Stimulated activated CD8-positive, alpha-beta memory T cell treated with anti-CD3 and anti-CD28 coated beads, Interleukin-7, amount 100 ng/mL, for 4 hours (primary cell): ENCODE results near the gene NAALADL2.

Experiments used
- DNase-seq, 2 donors: peaks; one replicate each; pipeline ENCODE4 v3.0.0-alpha.2; 2020; ENCODE audit warnings: low read depth in 2 of 2

NAALADL2 gene

DNA sequence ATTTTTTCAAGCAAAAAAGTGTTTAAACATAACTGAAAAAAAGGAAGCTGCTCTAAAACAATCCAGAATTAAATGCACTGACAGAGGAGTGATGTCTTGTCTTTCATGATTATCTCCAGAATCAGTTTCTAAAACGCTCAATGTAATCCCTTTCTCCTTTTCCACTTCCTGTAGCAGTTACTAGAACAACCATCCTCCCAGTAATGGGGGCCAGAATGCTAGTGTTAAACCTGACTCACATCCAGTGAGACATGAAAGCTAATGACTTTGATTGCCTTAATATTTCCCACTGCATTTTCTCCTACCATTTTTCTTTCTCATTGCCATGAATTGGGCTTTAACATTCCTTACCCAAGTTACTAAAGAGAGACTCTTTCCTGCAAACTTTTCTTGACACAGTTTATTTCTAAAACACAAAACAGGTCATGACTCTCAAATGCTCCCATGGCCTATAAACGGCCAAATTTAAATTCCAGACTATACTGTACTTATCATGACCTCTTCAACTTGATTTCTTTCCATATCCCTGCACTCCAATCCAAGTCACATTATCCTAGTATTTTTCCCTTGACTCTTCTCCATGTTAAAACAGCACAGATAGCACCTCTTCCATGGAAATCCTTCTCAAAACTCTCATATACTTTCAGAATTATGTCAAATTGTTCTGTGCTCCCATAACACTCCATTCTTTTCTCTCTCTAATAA, 341.4 kb downstream of the NAALADL2 start:
- no peak for DNase-seq

- no peak for DNase-seq
Observed at GRCh38 chr3:175207361-175207760, 348.2 kb downstream of the NAALADL2 start.

DNA sequence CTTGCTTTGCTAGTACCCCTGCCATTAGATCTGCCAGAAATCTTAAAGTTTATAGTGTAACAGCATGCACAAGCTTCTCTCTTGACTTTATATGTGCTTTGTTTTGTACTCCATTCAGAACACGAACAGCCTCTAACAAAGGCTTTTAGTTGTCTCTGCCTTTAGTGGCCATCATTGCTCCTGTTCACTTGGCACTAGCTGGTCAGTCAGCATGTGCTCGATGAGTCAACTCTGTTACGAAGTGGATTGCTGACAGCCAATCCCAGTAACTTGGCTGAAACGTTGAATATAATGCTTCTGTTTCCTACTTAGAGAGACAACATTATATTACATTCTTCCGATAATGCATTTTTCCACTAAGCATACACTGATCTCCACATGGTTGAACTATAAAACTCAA, 349.2 kb downstream of the NAALADL2 start:
- DNase-seq, result no peak

GRCh38 chr3:175211466-175211865, 352.3 kb downstream of the NAALADL2 start:
- no peak for DNase-seq

- DNase-seq, result no peak
Observed at GRCh38 chr3:175212896-175213295, 353.8 kb downstream of the NAALADL2 start.

GRCh38 chr3:175214216-175214615, 355.1 kb downstream of the NAALADL2 start:
- no peak for DNase-seq

DNA sequence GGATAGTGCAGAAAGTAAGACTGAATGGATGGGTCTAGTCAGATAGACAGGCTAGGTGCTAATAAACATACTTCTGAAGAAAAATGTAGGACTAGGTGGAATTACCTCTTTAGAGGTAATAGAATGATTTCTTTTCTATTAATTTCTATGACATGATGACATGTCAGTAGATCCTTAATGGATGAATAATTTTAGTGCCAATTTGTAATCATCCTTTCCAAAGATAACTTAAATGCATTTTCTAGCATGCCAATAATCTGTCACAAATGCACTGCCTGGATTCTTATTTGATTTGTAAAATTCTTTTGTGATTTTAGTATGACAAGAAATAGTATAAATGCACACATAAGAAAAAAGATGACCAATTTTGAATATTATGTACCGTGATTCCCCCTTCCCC, 356.7 kb downstream of the NAALADL2 start:
- no peak for DNase-seq

DNA sequence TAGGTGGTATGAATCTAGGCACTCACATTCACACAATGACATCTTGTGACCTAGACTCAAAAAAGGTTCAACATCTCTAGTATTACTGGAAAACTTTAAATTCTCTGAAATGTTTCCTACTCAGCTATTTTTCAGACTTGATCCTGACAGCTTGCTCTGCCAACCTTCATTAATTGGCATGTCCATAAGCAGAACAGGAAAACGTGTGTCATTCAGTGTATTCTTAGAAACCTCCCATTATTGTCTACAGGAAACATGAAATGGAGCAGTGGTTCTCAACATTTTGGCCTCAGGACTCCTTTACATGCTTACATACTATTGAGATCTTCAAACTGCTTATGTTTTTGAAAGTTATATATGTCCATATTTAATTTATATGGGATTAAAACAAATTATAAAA, 363.2 kb downstream of the NAALADL2 start:
- no peak for DNase-seq

- DNase-seq, result no peak
Observed at GRCh38 chr3:175224051-175224450, 364.9 kb downstream of the NAALADL2 start.

DNA sequence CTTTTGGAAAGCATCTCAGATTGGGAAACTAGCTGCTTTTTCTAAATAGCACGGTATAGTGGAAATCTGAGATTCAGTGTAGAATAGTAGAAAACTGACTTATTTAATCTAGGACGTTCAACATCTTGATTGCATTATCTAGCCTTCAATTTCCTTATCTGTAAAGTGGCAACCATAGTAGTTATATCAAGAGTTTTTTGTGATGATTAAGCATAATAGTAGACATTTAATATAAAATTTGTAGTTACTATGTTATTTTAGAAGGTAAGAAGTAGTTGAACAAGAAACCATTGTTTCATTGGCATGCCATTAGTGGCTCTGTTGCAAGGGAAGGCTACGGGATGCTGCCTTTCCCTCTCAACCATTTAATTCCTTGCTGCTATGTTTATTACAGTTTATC, 367.3 kb downstream of the NAALADL2 start:
- DNase-seq, result no peak

- DNase-seq, result no peak
Observed at GRCh38 chr3:175227126-175227525, 368.0 kb downstream of the NAALADL2 start.

DNA sequence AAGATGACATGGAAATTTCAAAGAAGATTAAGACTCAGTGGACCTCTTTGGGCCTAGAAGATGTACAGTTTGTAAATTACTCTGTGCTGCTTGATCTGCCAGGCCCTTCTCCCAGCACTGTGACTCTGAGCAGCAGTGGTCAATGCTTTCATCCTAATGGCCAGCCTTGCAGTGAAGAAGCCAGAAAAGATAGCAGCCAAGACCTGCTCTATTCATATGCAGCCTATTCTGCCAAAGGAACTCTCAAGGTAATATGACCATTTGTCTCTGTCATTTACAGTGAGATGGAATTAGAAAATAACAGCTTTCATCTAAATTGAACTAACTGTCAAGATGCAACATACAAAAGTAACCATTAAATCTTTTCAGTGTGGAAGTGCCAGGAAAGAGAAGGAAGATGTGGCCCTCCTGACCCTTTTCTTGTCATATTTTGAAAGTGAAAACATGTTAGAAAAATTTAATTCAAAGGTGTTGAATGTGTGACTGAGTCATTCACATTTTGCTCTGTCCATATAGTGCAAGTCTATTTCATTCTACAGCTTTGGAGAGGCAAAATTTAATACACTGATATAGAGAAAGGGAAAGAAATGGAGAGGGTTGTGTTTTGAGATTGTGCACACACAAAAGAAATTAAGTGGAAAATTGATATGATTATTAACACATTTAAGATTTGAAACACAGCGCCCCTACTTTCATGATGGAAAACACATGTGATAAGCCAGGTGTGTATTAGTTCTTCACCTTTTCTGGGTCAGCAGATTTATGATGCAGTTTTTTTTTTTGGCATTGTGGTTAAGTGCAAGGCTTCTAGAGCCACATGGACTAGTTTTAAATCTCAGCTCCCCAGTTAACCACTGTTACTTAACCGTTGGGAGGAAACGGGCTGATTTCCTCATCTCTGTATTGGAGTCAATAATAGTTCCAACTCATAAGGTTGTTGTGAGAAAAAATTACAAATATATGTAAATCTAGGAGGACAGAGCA, 375.1 kb downstream of the NAALADL2 start:
- DNase-seq, result no peak

GRCh38 chr3:175238801-175239200, 379.7 kb downstream of the NAALADL2 start:
- DNase-seq, result no peak

GRCh38 chr3:175240921-175241320, 381.8 kb downstream of the NAALADL2 start:
- DNase-seq, result no peak

DNA sequence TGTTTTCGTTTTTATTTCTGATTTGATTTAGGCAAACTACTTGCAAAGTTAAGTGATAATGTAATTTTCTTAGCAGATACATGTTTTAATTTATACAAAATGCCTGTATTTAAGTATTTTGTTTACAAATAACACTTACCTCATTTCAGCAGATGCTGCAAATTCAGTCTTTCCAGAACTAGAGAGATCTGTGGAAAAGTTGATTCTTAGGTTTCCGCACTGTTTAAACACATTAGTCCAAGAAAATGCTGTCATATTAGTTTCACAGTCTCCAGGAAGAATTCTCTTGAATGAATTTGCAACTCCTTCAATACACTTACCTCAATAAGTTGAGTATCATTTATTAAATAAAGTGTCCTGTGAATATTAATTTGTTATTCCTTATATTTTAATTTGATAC, 383.1 kb downstream of the NAALADL2 start:
- no peak for DNase-seq

DNA sequence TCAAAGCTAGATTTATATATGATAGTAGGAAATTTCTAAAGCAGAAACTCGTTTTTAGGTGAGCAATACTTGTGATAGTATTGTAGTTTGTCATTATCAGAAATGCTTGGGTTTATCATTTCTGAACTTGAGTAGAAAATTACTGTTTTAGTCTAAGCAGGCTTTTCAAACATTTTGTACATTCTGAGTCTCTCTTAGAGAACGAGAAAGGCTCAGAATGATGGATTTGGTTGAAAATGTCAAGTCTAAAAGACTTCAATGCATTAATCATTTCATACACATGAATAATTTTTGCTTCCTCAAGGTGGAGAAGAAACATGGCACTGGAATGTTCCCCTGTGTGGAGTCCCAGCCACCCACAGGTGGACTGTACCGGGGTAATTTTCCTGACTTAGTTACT, 387.1 kb downstream of the NAALADL2 start:
- DNase-seq, result no peak

DNA sequence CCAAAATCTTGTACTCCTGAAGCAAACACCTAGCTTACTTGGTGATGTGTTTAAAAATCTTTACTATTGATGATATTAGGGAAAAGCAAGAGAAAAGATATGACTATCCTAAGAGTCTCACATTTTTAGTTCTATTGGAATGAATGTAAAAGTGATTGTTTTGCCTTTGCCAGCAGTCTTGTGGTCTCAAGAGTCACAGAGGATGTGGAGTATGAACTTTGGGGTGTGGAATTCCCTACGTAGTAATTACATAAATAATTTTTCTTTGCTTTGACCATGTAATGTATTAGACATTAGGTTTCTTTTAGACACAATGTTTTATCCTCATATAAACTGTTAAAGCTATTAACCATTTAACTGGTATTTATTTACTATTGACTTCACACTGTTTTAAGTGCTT, 387.6 kb downstream of the NAALADL2 start:
- no peak for DNase-seq

DNA sequence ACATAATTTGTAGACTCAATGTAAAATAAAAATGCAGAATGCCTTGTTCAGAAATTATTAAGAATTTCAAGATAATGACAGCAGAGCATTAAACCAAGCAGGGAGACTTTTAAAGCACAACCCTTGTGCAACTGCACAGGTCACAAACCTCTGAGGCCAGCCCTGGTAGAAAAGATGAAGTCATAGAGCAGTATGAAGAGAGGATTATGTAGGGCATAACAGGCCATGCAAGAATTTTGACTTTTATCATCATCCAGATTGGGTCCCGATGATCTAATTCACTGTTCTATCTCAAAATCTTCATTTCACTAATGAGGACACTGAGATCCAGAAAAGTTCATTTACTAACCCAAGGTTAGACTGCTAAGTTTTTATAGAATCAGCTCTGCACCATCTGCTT, 388.5 kb downstream of the NAALADL2 start:
- DNase-seq, result no peak

GRCh38 chr3:175248832-175249231, 389.7 kb downstream of the NAALADL2 start:
- DNase-seq, result no peak

DNA sequence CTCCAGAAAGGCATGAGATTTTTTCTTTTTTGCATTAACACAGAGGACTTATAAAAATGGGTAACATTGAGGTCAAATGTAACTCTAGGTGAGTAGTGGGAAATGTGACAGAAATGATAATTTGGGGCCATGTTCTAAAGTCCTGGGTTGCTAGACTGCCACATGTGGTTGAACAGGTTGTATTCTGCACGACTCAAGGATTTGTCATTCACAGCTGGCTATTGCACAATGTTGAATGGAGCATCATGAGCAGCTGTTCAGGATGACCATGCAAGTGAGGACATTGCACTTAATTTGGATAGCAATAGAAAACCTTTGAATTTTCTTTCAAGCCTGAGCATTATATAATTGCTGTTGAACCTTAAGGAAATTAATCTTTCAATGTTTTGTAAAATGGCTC, 396.6 kb downstream of the NAALADL2 start:
- DNase-seq, result no peak

- DNase-seq, result no peak
Observed at GRCh38 chr3:175257123-175257522, 398.0 kb downstream of the NAALADL2 start.

GRCh38 chr3:175258763-175259162, 399.6 kb downstream of the NAALADL2 start:
- DNase-seq, result no peak
